ENCODE results near the gene LMO2. TPM values are rescaled to one million over a fixed set of nuclear protein-coding genes. Genes with fewer than 3 reads are reported as not detected.

The LMO2 gene
- total and polyA plus RNA-seq, 2 donors (not counting 3 experiments of a cell fraction or from before 2014, with no cell fraction given), result 60.4 to 66.8 TPM

DNA sequence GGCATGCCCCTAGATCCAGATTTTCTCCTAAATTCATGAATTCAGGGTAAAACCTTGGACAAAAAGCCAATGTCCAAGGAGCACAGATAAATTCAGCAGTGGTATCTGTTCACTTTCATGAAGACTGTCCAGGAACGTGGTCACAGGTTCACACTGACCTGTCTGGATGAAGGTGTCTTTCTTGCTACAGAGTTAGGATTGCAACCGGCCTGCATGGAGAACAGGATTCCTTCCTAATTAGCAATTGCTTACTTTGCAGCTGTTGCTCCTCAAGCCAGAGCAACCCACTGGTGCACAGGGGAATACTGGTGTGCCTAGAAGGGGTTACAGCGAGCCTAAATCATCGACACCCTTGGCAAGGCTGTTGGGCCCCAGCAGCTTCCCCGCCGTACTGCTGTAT lies 47.6 kb downstream of the LMO2 start:
- Histone ChIP-seq H3K9me3 (replicated peaks; ENCODE audit: control insufficient read depth, insufficient read depth, low read length) (no peaks in the 10 kb centered on the region), H3K9me1 (replicated peaks; ENCODE audit: control insufficient read depth, extremely low read depth, insufficient read depth, low read length) (no peaks in the 10 kb centered on the region), H4K20me1 (replicated peaks; ENCODE audit: control insufficient read depth, extremely low read depth, insufficient read depth, low read length) (no peaks in the 10 kb centered on the region), H3K4me1 (ENCODE audit: control insufficient read depth, extremely low read depth, insufficient read depth, low read length) (no peaks in the 10 kb centered on the region), H3K36me3 (ENCODE audit: control insufficient read depth in 2 of 2, extremely low read depth in 1 of 2, insufficient read depth in 2 of 2, low read length in 2 of 2) (no peaks in the 10 kb centered on the region), H3K79me2 (ENCODE audit: control insufficient read depth, insufficient read depth, low read length) (no peaks in the 10 kb centered on the region), H3K27ac (ENCODE audit: insufficient read depth, low read depth, low read length) (no peak overlapping the region), H3K4me2 (ENCODE audit: insufficient read depth, low read length) (no peak overlapping the region), H3K9ac (replicated peaks; ENCODE audit: extremely low read depth, insufficient read depth, low read length) (no peak overlapping the region), H3K4me3 (replicated peaks in 1 of 3; ENCODE audit: insufficient read depth in 1 of 3, low read depth in 1 of 3, low read length in 3 of 3) (no peak overlapping the region), H3K27me3 (ENCODE audit: control insufficient read depth in 2 of 2, insufficient read depth in 2 of 2, low read length in 2 of 2) (peaks cover 26 to 28% of the 10 kb centered on the region in 2 experiments), H2AFZ (ENCODE audit: low read depth, low read length) (no peak overlapping the region)
- no peak for FAIRE-seq
- dilution Hi-C loops (cut with MboI; ENCODE audit: extremely low pct_ligation_motif_present, low sequenced_read_pairs), result no loop called here
- DNase-seq (ENCODE audit: low read depth, low spot score), result no peak
- intact Hi-C loops (cut with micrococcal nuclease), result no loop called here
- BruUV-seq (replicated peaks), result no TSS peak
- ChIA-PET POLR2A (no interaction called here), CTCF (interaction anchor here (1.0 to 3.0 kb wide), 4 partner anchors 14 to 144 kb away, joined by 3 to 21 read pairs (median 6); no protein-coding TSS in a partner anchor)
- TF ChIP-seq, protein P1, sequence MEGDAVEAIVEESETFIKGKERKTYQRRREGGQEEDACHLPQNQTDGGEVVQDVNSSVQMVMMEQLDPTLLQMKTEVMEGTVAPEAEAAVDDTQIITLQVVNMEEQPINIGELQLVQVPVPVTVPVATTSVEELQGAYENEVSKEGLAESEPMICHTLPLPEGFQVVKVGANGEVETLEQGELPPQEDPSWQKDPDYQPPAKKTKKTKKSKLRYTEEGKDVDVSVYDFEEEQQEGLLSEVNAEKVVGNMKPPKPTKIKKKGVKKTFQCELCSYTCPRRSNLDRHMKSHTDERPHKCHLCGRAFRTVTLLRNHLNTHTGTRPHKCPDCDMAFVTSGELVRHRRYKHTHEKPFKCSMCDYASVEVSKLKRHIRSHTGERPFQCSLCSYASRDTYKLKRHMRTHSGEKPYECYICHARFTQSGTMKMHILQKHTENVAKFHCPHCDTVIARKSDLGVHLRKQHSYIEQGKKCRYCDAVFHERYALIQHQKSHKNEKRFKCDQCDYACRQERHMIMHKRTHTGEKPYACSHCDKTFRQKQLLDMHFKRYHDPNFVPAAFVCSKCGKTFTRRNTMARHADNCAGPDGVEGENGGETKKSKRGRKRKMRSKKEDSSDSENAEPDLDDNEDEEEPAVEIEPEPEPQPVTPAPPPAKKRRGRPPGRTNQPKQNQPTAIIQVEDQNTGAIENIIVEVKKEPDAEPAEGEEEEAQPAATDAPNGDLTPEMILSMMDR (IDR thresholded peaks at IDR 0.05; ENCODE audit: extremely low read depth in 1 of 2, insufficient read depth in 1 of 2, low read depth in 1 of 2, low read length in 2 of 2), result no peak
- TF ChIP-seq FOS (IDR thresholded peaks at IDR 0.05; ENCODE audit: borderline replicate concordance, insufficient read depth, low read length), result no peak
- no peak for TF ChIP-seq GATA2 (IDR thresholded peaks at IDR 0.05; ENCODE audit: insufficient read depth, insufficient read length, low read depth, low read length)
- TF ChIP-seq MYC (IDR thresholded peaks at IDR 0.05; ENCODE audit: low read depth, low read length), result no peak
- no peak for TF ChIP-seq JUN (IDR thresholded peaks at IDR 0.05; ENCODE audit: borderline replicate concordance, insufficient read depth, insufficient read length, low read depth)
- TF ChIP-seq, protein P2, sequence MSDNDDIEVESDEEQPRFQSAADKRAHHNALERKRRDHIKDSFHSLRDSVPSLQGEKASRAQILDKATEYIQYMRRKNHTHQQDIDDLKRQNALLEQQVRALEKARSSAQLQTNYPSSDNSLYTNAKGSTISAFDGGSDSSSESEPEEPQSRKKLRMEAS (IDR thresholded peaks at IDR 0.05; ENCODE audit: insufficient read depth, insufficient read length), result no peak
- TF ChIP-seq POLR2AphosphoS5 (IDR thresholded peaks at IDR 0.05; ENCODE audit: insufficient read depth, low read depth, low read length), result no peak
- TF ChIP-seq POLR2A (IDR thresholded peaks at IDR 0.05; ENCODE audit: low read depth, low read length), result no peak
- TF ChIP-seq EZH2 (IDR thresholded peaks at IDR 0.05; ENCODE audit: borderline replicate concordance, low read depth, low read length, severe bottlenecking), result no peak

Data from endothelial cell of umbilical vein (primary cell).